NCI-H1694 (cell line): ENCODE measurements around the gene IL22.

Experiments used
- DNase-seq: peaks from one replicate; lab custom pipeline; 2025; lab: John Stamatoyannopoulos, UW

IL22 gene

GRCh38 chr12:68253504-68253903 is at the start of gene IL22:
Gene IL22, minus strand, starts transcription at chr12:68253604. Its CDS starts 156 bp downstream, at chr12:68253448.
- no peak for DNase-seq

- DNase-seq: no peak
Measured at GRCh38 chr12:68297929-68298328, 44.5 kb upstream of the IL22 start.

- no peak for DNase-seq
Measured at GRCh38 chr12:68294251-68294650, 40.8 kb upstream of the IL22 start.

GRCh38 chr12:68293347-68293746 is 39.9 kb upstream of the IL22 start:
- no peak for DNase-seq

- no peak for DNase-seq
Measured at GRCh38 chr12:68292151-68292943, 38.9 kb upstream of the IL22 start.

GRCh38 chr12:68291396-68292036 is 38.1 kb upstream of the IL22 start:
- no peak for DNase-seq

GRCh38 chr12:68290126-68290525 is 36.7 kb upstream of the IL22 start:
- no peak for DNase-seq

GRCh38 chr12:68287106-68287505 is 33.7 kb upstream of the IL22 start:
- DNase-seq: no peak

GRCh38 chr12:68286396-68286795 is 33.0 kb upstream of the IL22 start:
- DNase-seq: no peak

- no peak for DNase-seq
Measured at GRCh38 chr12:68285541-68285940, 32.1 kb upstream of the IL22 start.

- no peak for DNase-seq
Measured at GRCh38 chr12:68281322-68282077, 28.1 kb upstream of the IL22 start.

GRCh38 chr12:68280240-68280639 is 26.8 kb upstream of the IL22 start:
- DNase-seq: no peak

- no peak for DNase-seq
Measured at GRCh38 chr12:68279227-68280054, 26.0 kb upstream of the IL22 start.

GRCh38 chr12:68276402-68276930 is 23.1 kb upstream of the IL22 start:
- DNase-seq: no peak

GRCh38 chr12:68272732-68273131 is 19.3 kb upstream of the IL22 start:
- DNase-seq: no peak

- no peak for DNase-seq
Measured at GRCh38 chr12:68271346-68271745, 17.9 kb upstream of the IL22 start.

- DNase-seq: no peak
Measured at GRCh38 chr12:68270358-68270757, 17.0 kb upstream of the IL22 start.

- no peak for DNase-seq
Measured at GRCh38 chr12:68269779-68270178, 16.4 kb upstream of the IL22 start.

GRCh38 chr12:68268967-68269366 is 15.6 kb upstream of the IL22 start:
- no peak for DNase-seq

GRCh38 chr12:68267892-68268396 is 14.5 kb upstream of the IL22 start:
- DNase-seq: no peak

GRCh38 chr12:68264857-68265256 is 11.5 kb upstream of the IL22 start:
- DNase-seq: no peak
